ACHN (cell line): ENCODE results near the gene TCL1B.
"Not testable (repeated sequence)": the region's sequence is repeated elsewhere in the genome, so short reads cannot be mapped to it uniquely, and the experiment has no call there.

Experiments
- DNase-seq: peaks from one replicate; pipeline ENCODE4 v3.0.0-alpha.2; 2015
- in situ Hi-C: cut with HindIII; loops from 2 replicates; pipeline ENCODE4 v1.10.0; 2017; ENCODE audit warnings: low sequenced_read_pairs, low pct_ligation_motif_present, low pct_unique_long_range_greater_than_20kb

Gene TCL1B

GRCh38 chr14:95729402-95730028 is 43.3 kb downstream of the TCL1B start:
- DNase-seq, in situ Hi-C loops: not testable (repeated sequence)

- in situ Hi-C loops: no loop called here
- DNase-seq: no peak
Observed at GRCh38 chr14:95730126-95730525, 43.9 kb downstream of the TCL1B start.

DNA sequence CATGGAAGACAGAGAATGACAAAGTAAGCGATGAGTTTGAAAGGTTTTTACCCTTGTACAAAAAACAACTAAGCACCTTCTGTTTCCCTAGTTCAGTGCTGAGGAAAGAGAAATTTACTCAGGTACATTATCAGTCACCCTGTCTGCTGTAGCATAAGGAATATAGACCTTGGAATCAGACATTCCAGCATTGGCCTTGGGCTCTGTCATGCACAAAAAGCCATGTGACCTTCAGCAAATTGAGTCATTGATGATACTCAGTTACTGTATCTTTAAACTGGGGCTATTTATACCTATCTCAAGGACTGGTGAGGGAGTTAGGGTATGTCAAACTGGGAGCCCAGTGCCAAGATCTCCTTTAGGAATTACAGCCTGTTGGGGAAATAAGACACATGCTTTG is 47.0 kb downstream of the TCL1B start:
- in situ Hi-C loops: no loop called here
- no peak for DNase-seq

DNA sequence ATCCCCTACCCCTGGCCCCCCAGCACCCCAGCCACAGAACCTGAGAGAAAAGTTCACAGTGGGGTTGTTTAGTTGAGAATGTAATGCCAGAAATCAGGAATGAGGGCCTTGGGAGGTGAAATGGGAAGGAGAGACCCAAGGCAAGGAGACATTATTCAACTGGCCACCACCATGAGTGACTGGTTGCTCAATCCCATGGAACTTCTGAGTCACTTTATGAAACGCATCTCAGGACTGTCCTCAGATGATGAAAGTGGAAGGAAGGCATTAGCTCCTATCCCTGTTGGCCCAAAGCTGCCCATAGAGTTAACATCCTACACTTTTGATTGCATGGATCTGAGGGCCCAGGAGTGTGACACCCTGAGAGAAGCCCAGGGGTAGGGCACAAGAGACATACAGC is 53.1 kb downstream of the TCL1B start:
- in situ Hi-C loops: no loop called here
- no peak for DNase-seq

GRCh38 chr14:95741038-95741490 is 54.8 kb downstream of the TCL1B start:
- in situ Hi-C loops: no loop called here
- DNase-seq: no peak

GRCh38 chr14:95741781-95742180 is 55.6 kb downstream of the TCL1B start:
- in situ Hi-C loops: no loop called here
- no peak for DNase-seq
